HepG2 (cell line): ENCODE results near the gene NOB1. TPM values are rescaled to one million over a fixed set of nuclear protein-coding genes. Genes with fewer than 3 reads are reported as not detected.

Experiments used
- ATAC-seq: fragments of 200-7000 bp; cut with Tn5 transposase; 3 replicates; pipeline ENCODE4 v1.9.1; 2020; ENCODE audit warnings: mild to moderate bottlenecking, moderate library complexity
- BruUV-seq: library from RNA; stranded (reverse); fragments of 400-500 nt; replicated peaks from 2 replicates; lab custom pipeline; 2021; lab: Mats Ljungman, UMichigan
- CTCF ChIA-PET: fragments of 300-600 bp; formaldehyde crosslinking; extraction: SDS; loops from one replicate; lab custom pipeline; 2021; ENCODE audit warnings: low total read pairs, inconsistent platforms, low intra/inter-chr PET ratio; lab: Yijun Ruan, JAX
- POLR2A ChIA-PET: fragments of 350-600 bp; sonication (Branson Sonifier 250); formaldehyde crosslinking; loops from one replicate; lab custom pipeline; 2020; ENCODE audit warnings: antibody characterized with exemption, inconsistent platforms; lab: Yijun Ruan, JAX
- DNase-seq: peaks from one replicate; pipeline ENCODE4 v3.0.0-alpha.2; 2015; ENCODE audit warnings: low spot score
- FAIRE-seq: peaks from 3 replicates; lab custom pipeline; 2011; peaks lifted over from hg19 to GRCh38; lab: Jason Lieb, UNC
- H2AFZ ChIP-seq: one replicate; pipeline ENCODE4 v1.6.1; 2011; ENCODE audit warnings: low read length, inconsistent platforms
- H3K27ac ChIP-seq: fragments of 300-600 bp; 3 replicates; pipeline ENCODE4 v1.8.0; 2011; ENCODE audit warnings: mixed run types, mild to moderate bottlenecking, mixed read lengths, low read length, inconsistent platforms; ENCODE audit not compliant: insufficient read depth; ENCODE audit errors: extremely low read length
- H3K27me3 ChIP-seq, 2 experiments: fragments of 200-600 bp in 1 of 2; 2 replicates in 1 of 2; 3 replicates in 1 of 2; pipeline versions ENCODE4 v1.6.0 to v1.8.0; 2011; ENCODE audit warnings: low read length in 2 of 2, mild to moderate bottlenecking in 2 of 2, moderate library complexity in 2 of 2, inconsistent platforms in 1 of 2; ENCODE audit not compliant: insufficient read depth in 2 of 2, control insufficient read depth in 1 of 2
- H3K36me3 ChIP-seq, 2 experiments: fragments of 200-600 bp in 1 of 2; replicated peaks in 1 of 2; 2 replicates in 1 of 2; 3 replicates in 1 of 2; pipeline versions ENCODE4 v1.5.1 to v1.8.0; 2011; ENCODE audit warnings: low read length in 2 of 2, inconsistent platforms in 1 of 2; ENCODE audit not compliant: insufficient read depth in 2 of 2, control insufficient read depth in 1 of 2
- H3K4me1 ChIP-seq: 2 replicates; pipeline ENCODE4 v1.5.1; 2012; ENCODE audit warnings: low read length, inconsistent platforms; ENCODE audit not compliant: insufficient read depth
- H3K4me2 ChIP-seq: 2 replicates; pipeline ENCODE4 v1.6.0; 2011; ENCODE audit warnings: low read depth, low read length, inconsistent platforms
- H3K4me3 ChIP-seq, 3 experiments: fragments of 200-600 bp in 1 of 3; sonication (generic), shearing (Covaris generic) in 1 of 3; replicated peaks in 1 of 3; 2 replicates each; pipeline ENCODE4 v1.5.1; 2011 to 2016; ENCODE audit warnings: low read length in 3 of 3, inconsistent platforms in 2 of 3, low read depth in 2 of 3, mild to moderate bottlenecking in 2 of 3, control low read depth in 1 of 3, mixed read lengths in 1 of 3; ENCODE audit not compliant: insufficient read depth in 1 of 3
- H3K79me2 ChIP-seq: one replicate; pipeline ENCODE4 v1.6.1; 2011; ENCODE audit warnings: low read length, inconsistent platforms; ENCODE audit not compliant: insufficient read depth
- H3K9ac ChIP-seq: 2 replicates; pipeline ENCODE4 v1.6.0; 2011; ENCODE audit warnings: mild to moderate bottlenecking, low read depth, low read length, inconsistent platforms; ENCODE audit not compliant: insufficient read depth
- H3K9me3 ChIP-seq: 2 replicates; pipeline ENCODE4 v1.5.1; 2012; ENCODE audit warnings: mild to moderate bottlenecking, low read length
- H4K20me1 ChIP-seq: 2 replicates; pipeline ENCODE4 v1.6.0; 2011; ENCODE audit warnings: inconsistent platforms, mild to moderate bottlenecking, low read length, moderate library complexity; ENCODE audit not compliant: insufficient read depth
- BCL3 ChIP-seq: sonication (generic); formaldehyde crosslinking; IDR thresholded peaks from 2 replicates; pipeline ENCODE4 v1.5.1; 2020; ENCODE audit warnings: mild to moderate bottlenecking, missing genetic modification reagents, moderate library complexity
- HMGA1 ChIP-seq: sonication (generic); formaldehyde crosslinking; conservative IDR thresholded peaks from 2 replicates; pipeline ENCODE4 v1.4.0; 2020; ENCODE audit warnings: missing genetic modification reagents
- HOMEZ ChIP-seq: IDR thresholded peaks from 2 replicates; pipeline ENCODE4 v1.6.1; 2016; ENCODE audit warnings: low read depth
- NR2F6 ChIP-seq, 2 experiments: IDR thresholded peaks; 2 replicates each; pipeline ENCODE4 v1.6.1; 2016; ENCODE audit warnings: antibody characterized with exemption in 1 of 2, mild to moderate bottlenecking in 1 of 2
- PAXIP1 ChIP-seq: sonication (generic); formaldehyde crosslinking; conservative IDR thresholded peaks from 2 replicates; pipeline ENCODE4 v1.4.0; 2020; ENCODE audit warnings: mild to moderate bottlenecking, missing genetic modification reagents, moderate library complexity
- SIN3A ChIP-seq: IDR thresholded peaks from 2 replicates; pipeline ENCODE4 v1.6.1; 2011; ENCODE audit warnings: low read depth, mild to moderate bottlenecking, control low read depth, low read length, borderline replicate concordance
- ZBTB3 ChIP-seq: sonication (generic); formaldehyde crosslinking; IDR thresholded peaks from 2 replicates; pipeline ENCODE4 v1.4.0; 2020; ENCODE audit warnings: low read depth, mild to moderate bottlenecking, moderate library complexity, missing genetic modification reagents, borderline replicate concordance
- ZKSCAN5 ChIP-seq: sonication (generic); formaldehyde crosslinking; IDR thresholded peaks from 2 replicates; pipeline ENCODE4 v1.5.1; 2020; ENCODE audit warnings: mild to moderate bottlenecking, missing genetic modification reagents
- ZNF235 ChIP-seq: sonication (generic); formaldehyde crosslinking; IDR thresholded peaks from 2 replicates; pipeline ENCODE4 v1.8.1; 2023; ENCODE audit warnings: mild to moderate bottlenecking, missing genetic modification reagents, borderline replicate concordance
- ZNF317 ChIP-seq: sonication (generic); formaldehyde crosslinking; IDR thresholded peaks from 2 replicates; pipeline ENCODE4 v1.5.0; 2020; ENCODE audit warnings: mild to moderate bottlenecking, missing genetic modification reagents
- ZNF589 ChIP-seq: sonication (generic); formaldehyde crosslinking; conservative IDR thresholded peaks from 2 replicates; pipeline ENCODE4 v1.8.0; 2022; ENCODE audit warnings: mild to moderate bottlenecking, moderate library complexity, missing genetic modification reagents
- ZNF598 ChIP-seq: sonication (generic); formaldehyde crosslinking; IDR thresholded peaks from 2 replicates; pipeline ENCODE4 v1.5.1; 2020; ENCODE audit warnings: mild to moderate bottlenecking, missing genetic modification reagents, borderline replicate concordance
- WGBS: methylation state at CpG from one replicate; pipeline ENCODE4 v1.1.6; 2017; ENCODE audit warnings: low lambda C conversion rate; 5-methylcytosine and 5-hydroxymethylcytosine counted together
- in situ Hi-C: cut with HindIII; loops from 2 replicates; pipeline ENCODE4 v1.10.0; 2017; ENCODE audit warnings: low pct_unique_long_range_greater_than_20kb; ENCODE audit not compliant: extremely low pct_ligation_motif_present
- intact Hi-C: fragments of 100-400 bp; cut with micrococcal nuclease; formaldehyde crosslinking; loops from one replicate; pipeline ENCODE4 v1.10.0; 2022; ENCODE audit not compliant: unreplicated experiment
- polyA plus RNA-seq, 8 experiments: library from polyadenylated mRNA; depleted of rRNA in 3 of 8; stranded (reverse) in 7 of 8; unstranded in 1 of 8; fragments of >200 nt; fragmentation: Illumina TruSeq in 4 of 8; extraction: Trizol in 4 of 8; gene quantifications; 2 replicates each; pipeline versions ENCODE4 v1.2.1 to v1.2.3, GENCODE V29; 2011 to 2016; ENCODE audit warnings: low read depth in 4 of 8, missing spikeins in 1 of 8, mixed read lengths in 1 of 8; ENCODE audit not compliant: insufficient read depth in 1 of 8
- total RNA-seq, 5 experiments: library from RNA; depleted of rRNA; stranded (reverse); fragments of >200 nt; fragmentation: Illumina TruSeq; extraction: Trizol; gene quantifications; 2 replicates each; pipeline ENCODE4 v1.2.3, GENCODE V29; 2016; ENCODE audit warnings: low read depth in 1 of 5

The NOB1 gene
- total and polyA plus RNA-seq, 2 of the 13 experiments (the other 11 are each of a cell fraction or from before 2014, with no cell fraction given): 47.1 to 162 TPM

- no peak for TF ChIP-seq HOMEZ (CRISPR knock-in tag)
- TF ChIP-seq ZNF317: no peak
- TF ChIP-seq ZBTB3 (CRISPR knock-in tag): no peak
- no peak for TF ChIP-seq PAXIP1 (CRISPR knock-in tag)
Measured at GRCh38 chr16:69775563-69775962, 20.8 kb upstream of the NOB1 start (continued).

- H3K79me2 ChIP-seq: peaks cover 63% of the 10 kb centered on the region
- no peak overlapping the region for H2AFZ ChIP-seq
- FAIRE-seq (no peak), DNase-seq (no peak), ATAC-seq (no peak)
- no TSS peak for BruUV-seq
- intact Hi-C loops (no loop called here), in situ Hi-C loops (no loop called here)
- no peak overlapping the region for H3K9ac ChIP-seq
- H4K20me1 ChIP-seq: no peaks in the 10 kb centered on the region
- no peaks in the 10 kb centered on the region for H3K9me3 ChIP-seq
- TF ChIP-seq ZNF235 (CRISPR knock-in tag): no peak
- TF ChIP-seq NR2F6 (IDR thresholded peaks at IDR 0.05): no peak
- 0 out of 2 replicates have a peak, but pooled peaks have one; percentile 13 for TF ChIP-seq NR2F6 (CRISPR knock-in tag; IDR thresholded peaks at IDR 0.05)
- no peak for TF ChIP-seq ZKSCAN5 (CRISPR knock-in tag)
- TF ChIP-seq ZNF589 (CRISPR knock-in tag): no peak
- TF ChIP-seq BCL3: no peak
- TF ChIP-seq ZNF598: no peak
- TF ChIP-seq SIN3A: no peak
- no peak for TF ChIP-seq HMGA1 (CRISPR knock-in tag)
- H3K36me3 ChIP-seq: no peaks in the 10 kb centered on the region; a peak in 1 of 5 replicates
- ChIA-PET CTCF (no interaction called here), POLR2A (no interaction called here)
- H3K4me2 ChIP-seq: no peak overlapping the region
- H3K4me1 ChIP-seq: peaks cover 56% of the 10 kb centered on the region
- no peak overlapping the region for H3K4me3 ChIP-seq
- no peak overlapping the region for H3K27ac ChIP-seq
- H3K27me3 ChIP-seq: no peaks in the 10 kb centered on the region
- WGBS: 94% methylated on average over 6 of the region's 6 CpGs
Measured at GRCh38 chr16:69773260-69773947, 18.7 kb upstream of the NOB1 start.
